D721Med (cell line): ENCODE measurements around the gene SCFD2.

ENCODE experiments used
- DNase-seq: peaks from one replicate; pipeline ENCODE4 v3.0.0; 2011; ENCODE audit warnings: low spot score; ENCODE audit not compliant: insufficient read length
- FAIRE-seq: peaks from 2 replicates; lab custom pipeline; 2011; peaks lifted over from hg19 to GRCh38; lab: Jason Lieb, UNC
- TF ChIP-seq, protein P1 (sequence below): IDR thresholded peaks from 2 replicates; pipeline ENCODE4 v1.5.1; 2012; ENCODE audit warnings: mild to moderate bottlenecking, control low read depth; ENCODE audit not compliant: insufficient read depth; ENCODE audit errors: missing control alignments

The SCFD2 gene

DNA sequence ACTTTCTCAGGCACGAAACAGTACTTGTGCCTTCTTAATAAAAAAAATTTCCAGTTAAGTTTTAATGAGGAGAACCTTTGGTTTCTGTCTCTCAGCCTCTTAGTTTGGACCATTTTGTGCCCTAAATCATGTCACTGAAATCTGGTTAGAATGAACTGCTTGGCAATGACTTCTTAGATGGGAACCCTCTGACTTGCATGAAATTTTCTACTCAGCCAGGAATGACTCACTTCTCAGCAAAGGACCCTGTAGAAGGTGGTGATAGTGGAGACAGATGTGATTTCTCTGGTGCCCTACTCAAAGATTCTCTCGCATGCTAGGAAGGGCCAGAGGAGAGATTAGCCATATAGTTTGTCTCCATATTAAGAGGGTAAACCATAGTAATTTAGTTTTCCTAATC, 453.3 kb downstream of the SCFD2 start:
- DNase-seq (no peak), FAIRE-seq (no peak)
- TF ChIP-seq, protein P1, sequence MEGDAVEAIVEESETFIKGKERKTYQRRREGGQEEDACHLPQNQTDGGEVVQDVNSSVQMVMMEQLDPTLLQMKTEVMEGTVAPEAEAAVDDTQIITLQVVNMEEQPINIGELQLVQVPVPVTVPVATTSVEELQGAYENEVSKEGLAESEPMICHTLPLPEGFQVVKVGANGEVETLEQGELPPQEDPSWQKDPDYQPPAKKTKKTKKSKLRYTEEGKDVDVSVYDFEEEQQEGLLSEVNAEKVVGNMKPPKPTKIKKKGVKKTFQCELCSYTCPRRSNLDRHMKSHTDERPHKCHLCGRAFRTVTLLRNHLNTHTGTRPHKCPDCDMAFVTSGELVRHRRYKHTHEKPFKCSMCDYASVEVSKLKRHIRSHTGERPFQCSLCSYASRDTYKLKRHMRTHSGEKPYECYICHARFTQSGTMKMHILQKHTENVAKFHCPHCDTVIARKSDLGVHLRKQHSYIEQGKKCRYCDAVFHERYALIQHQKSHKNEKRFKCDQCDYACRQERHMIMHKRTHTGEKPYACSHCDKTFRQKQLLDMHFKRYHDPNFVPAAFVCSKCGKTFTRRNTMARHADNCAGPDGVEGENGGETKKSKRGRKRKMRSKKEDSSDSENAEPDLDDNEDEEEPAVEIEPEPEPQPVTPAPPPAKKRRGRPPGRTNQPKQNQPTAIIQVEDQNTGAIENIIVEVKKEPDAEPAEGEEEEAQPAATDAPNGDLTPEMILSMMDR: no peak

DNA sequence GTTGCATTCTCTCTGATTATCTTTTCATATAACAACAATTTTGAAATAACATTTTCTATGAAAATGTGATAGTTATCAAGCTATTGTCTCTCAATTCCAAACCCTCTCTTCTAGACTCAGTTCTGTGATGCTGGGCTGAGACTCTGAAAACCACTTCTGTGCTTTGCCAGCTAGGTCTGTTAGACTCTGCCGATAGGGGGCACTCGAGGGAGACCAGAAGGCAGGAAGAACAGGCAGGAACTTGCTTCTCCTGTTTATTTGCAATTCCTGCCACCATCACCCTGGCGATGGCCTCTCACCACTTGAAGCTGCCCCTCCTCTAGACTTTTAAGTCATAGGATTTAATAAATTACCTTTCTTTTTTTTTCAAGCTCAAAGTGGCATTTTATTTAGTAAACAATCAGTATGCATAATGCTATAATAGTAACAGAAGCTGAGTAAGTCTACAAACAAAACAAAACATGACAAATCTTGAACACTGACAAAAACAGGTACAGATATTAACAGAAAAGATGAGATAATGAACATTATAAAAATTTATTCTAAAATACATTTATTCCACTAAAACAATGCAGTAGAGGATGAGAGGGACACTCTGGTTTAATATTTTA, 454.1 kb downstream of the SCFD2 start:
- no peak for FAIRE-seq

DNA sequence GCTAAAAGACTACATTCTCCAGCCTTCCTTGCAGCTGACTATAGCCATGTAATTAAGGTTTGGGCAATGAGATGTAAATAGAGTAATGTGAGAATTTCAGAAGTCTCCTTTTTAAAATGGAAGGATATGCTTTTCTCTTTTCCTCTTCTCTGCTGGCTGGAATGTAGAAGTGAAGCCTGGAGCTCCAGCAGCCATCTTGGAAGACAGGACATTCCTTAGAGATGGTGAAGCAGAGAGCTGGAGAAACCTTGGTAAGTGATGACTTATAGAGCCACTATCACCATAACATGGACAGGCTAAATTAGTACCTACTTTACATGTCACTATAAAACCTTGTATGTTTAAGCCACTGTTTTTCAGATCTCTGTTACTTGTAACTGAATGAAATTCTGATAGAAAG, 455.7 kb downstream of the SCFD2 start:
- FAIRE-seq (no peak), DNase-seq (no peak)
- TF ChIP-seq, protein P1: no peak

More for the DNA sequence above, 454.1 kb downstream of the SCFD2 start:
- no peak for DNase-seq
- TF ChIP-seq, protein P1: peak; percentile 88

DNA sequence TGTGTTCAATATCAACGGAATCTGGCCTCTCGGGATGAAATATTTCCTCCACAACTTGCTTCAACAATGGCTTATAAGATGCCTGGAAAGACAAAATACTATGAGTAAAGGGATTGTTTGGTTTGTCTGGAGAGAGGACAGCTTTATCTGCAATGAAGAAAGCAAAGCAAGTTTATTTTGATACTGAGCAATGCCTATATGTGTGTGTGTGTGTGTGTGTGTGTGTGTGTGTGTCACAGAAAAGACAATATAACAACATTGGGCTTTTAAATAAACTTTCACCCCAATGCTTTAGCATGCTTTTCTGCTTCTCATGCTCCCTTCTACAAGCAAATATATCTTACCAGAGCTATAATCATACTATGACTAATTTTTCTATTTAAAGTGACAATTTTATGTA, 458.4 kb downstream of the SCFD2 start:
- TF ChIP-seq, protein P1: no peak
- FAIRE-seq (no peak), DNase-seq (no peak)

DNA sequence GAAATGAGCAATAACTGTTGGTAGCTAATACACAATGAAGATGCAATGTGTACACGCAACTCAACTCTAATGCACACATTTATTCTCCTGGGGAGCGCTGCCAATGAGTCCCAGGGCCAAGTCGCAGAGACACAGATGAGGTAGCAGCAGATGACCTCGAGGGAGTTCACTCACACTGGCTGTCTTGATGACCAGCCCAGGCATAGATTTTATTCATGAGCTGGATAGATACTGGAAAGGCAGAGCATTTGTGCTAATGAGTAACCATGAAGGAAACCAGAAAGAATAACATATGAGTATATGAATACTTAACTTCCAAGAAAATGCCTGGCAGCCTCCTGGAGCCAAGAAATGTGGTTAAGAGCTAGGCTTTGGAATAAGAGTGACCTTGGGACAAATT, 461.4 kb downstream of the SCFD2 start:
- no peak for FAIRE-seq

DNA sequence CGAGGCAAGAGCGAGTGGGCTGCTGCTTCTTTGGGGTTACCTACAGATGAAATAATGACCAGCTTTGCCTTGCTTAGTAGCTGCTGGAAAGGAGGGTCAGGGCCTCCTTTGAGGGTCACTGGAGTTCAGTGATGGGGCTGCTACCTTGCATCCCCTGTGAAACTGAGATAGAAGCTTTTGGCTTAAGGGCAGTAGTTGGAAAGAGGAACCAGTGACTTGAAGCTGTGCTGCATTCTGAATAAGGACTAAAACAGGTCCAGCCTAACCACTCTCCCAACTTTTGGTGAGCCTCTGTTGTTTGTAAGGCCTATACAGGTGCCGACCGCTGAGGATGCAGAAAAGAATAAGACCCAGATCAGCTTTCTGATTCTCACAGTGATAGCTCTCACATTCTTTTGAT, 462.6 kb downstream of the SCFD2 start:
- no peak for DNase-seq
- FAIRE-seq: no peak
- TF ChIP-seq, protein P1: no peak

More for the DNA sequence above, 461.4 kb downstream of the SCFD2 start:
- TF ChIP-seq, protein P1: no peak
- DNase-seq: no peak

DNA sequence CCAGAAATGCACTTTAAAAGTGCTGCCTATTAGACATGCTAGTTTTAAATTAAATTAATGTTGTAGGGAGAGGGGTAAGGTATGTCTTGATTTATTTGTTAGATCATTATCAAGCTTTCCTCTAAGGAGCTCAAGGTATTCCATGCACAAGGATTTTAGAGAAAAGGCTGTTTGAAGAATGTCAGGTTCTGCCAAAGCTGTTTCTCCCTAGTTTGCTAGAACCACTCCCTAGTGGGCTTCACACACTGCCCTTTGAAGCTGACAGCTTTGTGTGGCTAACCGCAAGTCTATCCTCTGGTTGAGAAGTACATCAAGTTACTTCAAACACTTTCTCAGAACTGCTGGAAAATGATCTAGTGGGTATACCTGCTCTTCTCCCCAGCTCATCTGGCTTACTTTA, 471.4 kb downstream of the SCFD2 start:
- TF ChIP-seq, protein P1: no peak
- no peak for FAIRE-seq
- no peak for DNase-seq
